A673 (cell line): ENCODE results near the gene SLC35F1. TPM values are rescaled to one million over a fixed set of nuclear protein-coding genes. Genes with fewer than 3 reads are reported as not detected.

Experiments used
- BruUV-seq: library from RNA; stranded (reverse); fragments of 400-500 nt; replicated peaks from 2 replicates; lab custom pipeline; 2021; lab: Mats Ljungman, UMichigan
- CTCF ChIA-PET: fragments of 300-600 bp; sonication (Branson Sonifier 250); formaldehyde crosslinking; loops from one replicate; lab custom pipeline; 2022; ENCODE audit warnings: antibody characterized with exemption; lab: Charles Lee
- POLR2A ChIA-PET: fragments of 300-600 bp; sonication (Branson Sonifier 250); formaldehyde crosslinking; loops from one replicate; lab custom pipeline; 2022; ENCODE audit warnings: antibody characterized with exemption; ENCODE audit not compliant: low non-redundant PET; lab: Charles Lee
- DNase-seq: peaks from one replicate; pipeline ENCODE4 v3.0.0-alpha.2; 2015; ENCODE audit warnings: low spot score
- H3K27ac ChIP-seq: fragments of 200-600 bp; sonication (generic); 2 replicates; pipeline ENCODE4 v1.5.1; 2016; ENCODE audit warnings: mixed run types, low read depth, mild to moderate bottlenecking, mixed read lengths, antibody characterized with exemption, low read length; ENCODE audit not compliant: poor library complexity, severe bottlenecking
- H3K27me3 ChIP-seq: fragments of 200-600 bp; sonication (generic); replicated peaks from 2 replicates; pipeline ENCODE4 v1.6.1; 2017; ENCODE audit warnings: mixed run types, low read depth, mild to moderate bottlenecking, mixed read lengths, antibody characterized with exemption, low read length; ENCODE audit not compliant: insufficient read depth, poor library complexity
- H3K36me3 ChIP-seq: fragments of 200-600 bp; sonication (generic); 2 replicates; pipeline ENCODE4 v1.6.1; 2016; ENCODE audit warnings: mixed run types, mild to moderate bottlenecking, mixed read lengths, antibody characterized with exemption, low read length; ENCODE audit not compliant: insufficient read depth, poor library complexity, severe bottlenecking
- H3K4me1 ChIP-seq: fragments of 200-600 bp; sonication (generic); 2 replicates; pipeline ENCODE4 v1.6.1; 2017; ENCODE audit warnings: mixed run types, mild to moderate bottlenecking, mixed read lengths, antibody characterized with exemption, low read length; ENCODE audit not compliant: insufficient read depth, poor library complexity, severe bottlenecking
- H3K4me3 ChIP-seq: fragments of 200-600 bp; sonication (generic); 2 replicates; pipeline ENCODE4 v1.5.1; 2016; ENCODE audit warnings: low read depth, mixed run types, mild to moderate bottlenecking, mixed read lengths, low read length; ENCODE audit not compliant: poor library complexity, severe bottlenecking
- H3K9me3 ChIP-seq: fragments of 200-600 bp; sonication (generic); 2 replicates; pipeline ENCODE4 v1.6.1; 2016; ENCODE audit warnings: mixed run types, low read depth, mild to moderate bottlenecking, mixed read lengths, antibody characterized with exemption, low read length; ENCODE audit not compliant: poor library complexity, severe bottlenecking
- EZH2 ChIP-seq: fragments of 200-600 bp; sonication (generic); IDR thresholded peaks from 2 replicates; pipeline ENCODE4 v1.6.1; 2017; ENCODE audit warnings: borderline replicate concordance, low read depth, mild to moderate bottlenecking, mixed read lengths, antibody characterized with exemption, low read length; ENCODE audit not compliant: poor library complexity, severe bottlenecking
- intact Hi-C: fragments of 100-400 bp; cut with micrococcal nuclease; formaldehyde crosslinking; loops from one replicate; pipeline ENCODE4 v1.10.0; 2022; ENCODE audit not compliant: unreplicated experiment
- total RNA-seq: library from RNA; stranded (reverse); gene quantifications from 2 replicates; pipeline ENCODE4 v1.2.3, GENCODE V29; 2021
- TF ChIP-seq, protein P1 (sequence below): fragments of 300-800, 200-600 bp; sonication (generic); conservative IDR thresholded peaks from 2 replicates; pipeline ENCODE4 v1.5.1; 2017; ENCODE audit warnings: low read depth, mild to moderate bottlenecking, antibody characterized with exemption, low read length, moderate library complexity, mixed read lengths

SLC35F1 gene
- total RNA-seq, 1 experiment from 2014 or later = 5.3 TPM

DNA sequence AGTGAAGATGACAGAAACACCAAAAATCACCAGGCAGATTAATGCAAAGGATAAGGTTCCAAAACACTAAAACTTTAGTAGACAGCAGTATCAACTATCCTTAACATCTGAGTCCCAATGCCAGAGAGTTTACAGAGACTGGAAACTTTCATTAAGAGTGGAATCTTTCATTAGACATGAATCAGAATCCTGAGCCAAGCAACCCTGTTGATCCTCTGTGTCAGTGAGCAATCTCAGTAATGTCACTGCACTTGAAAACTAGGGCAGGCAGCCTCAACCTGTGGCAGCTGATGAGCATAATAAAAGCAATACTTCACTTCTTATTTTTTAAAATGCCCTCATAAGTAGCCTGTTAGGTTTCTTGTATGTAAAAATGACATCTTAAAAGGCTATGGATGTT, 388.3 kb downstream of the SLC35F1 start:
- Histone ChIP-seq H3K4me1 (no peaks in the 10 kb centered on the region), H3K4me3 (no peak overlapping the region), H3K27ac (no peak overlapping the region), H3K9me3 (no peaks in the 10 kb centered on the region), H3K27me3 (no peaks in the 10 kb centered on the region), H3K36me3 (no peaks in the 10 kb centered on the region)
- no TSS peak for BruUV-seq
- no peak for DNase-seq
- no peak for TF ChIP-seq EZH2
- TF ChIP-seq, protein P1, sequence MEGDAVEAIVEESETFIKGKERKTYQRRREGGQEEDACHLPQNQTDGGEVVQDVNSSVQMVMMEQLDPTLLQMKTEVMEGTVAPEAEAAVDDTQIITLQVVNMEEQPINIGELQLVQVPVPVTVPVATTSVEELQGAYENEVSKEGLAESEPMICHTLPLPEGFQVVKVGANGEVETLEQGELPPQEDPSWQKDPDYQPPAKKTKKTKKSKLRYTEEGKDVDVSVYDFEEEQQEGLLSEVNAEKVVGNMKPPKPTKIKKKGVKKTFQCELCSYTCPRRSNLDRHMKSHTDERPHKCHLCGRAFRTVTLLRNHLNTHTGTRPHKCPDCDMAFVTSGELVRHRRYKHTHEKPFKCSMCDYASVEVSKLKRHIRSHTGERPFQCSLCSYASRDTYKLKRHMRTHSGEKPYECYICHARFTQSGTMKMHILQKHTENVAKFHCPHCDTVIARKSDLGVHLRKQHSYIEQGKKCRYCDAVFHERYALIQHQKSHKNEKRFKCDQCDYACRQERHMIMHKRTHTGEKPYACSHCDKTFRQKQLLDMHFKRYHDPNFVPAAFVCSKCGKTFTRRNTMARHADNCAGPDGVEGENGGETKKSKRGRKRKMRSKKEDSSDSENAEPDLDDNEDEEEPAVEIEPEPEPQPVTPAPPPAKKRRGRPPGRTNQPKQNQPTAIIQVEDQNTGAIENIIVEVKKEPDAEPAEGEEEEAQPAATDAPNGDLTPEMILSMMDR = no peak
- ChIA-PET POLR2A (no interaction called here), CTCF (no interaction called here)
- intact Hi-C loops = no loop called here

DNA sequence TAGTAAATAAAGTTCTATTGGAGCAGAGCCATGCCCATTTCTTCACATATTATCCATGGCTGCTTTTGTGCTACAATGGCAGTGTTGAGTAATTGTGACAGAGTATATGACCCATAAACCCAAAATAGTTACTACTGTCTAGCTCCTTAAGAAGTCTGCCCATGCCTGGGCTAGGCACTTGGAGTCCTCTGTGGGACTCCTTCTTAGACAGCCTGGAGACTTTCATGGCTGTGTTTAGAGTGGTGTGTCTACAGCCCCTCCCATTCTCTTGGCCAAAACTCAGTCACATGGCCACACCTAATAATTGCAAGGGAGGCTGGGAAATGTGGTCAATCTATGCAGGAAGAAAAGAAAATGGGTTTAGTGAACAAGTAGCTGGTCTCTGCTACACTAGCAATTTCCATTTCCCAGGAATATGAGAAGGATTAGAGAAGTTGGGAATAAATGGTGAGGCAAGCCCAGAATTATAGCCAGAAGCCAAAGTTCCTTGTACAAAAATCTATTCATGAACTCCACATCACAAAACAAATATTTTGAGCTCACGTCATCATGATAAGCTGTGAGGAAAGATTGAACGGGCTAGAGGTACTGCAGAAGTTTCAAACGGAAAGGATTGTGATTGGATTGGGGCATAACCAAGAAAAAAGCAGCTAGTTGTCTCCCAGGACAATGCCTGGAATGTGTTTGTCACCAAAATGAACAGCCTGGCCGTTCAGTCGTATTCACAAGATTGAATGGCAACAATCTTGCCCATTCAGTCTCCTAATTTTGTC, 389.3 kb downstream of the SLC35F1 start:
- no peaks in the 10 kb centered on the region for H3K4me1 ChIP-seq
- DNase-seq = no peak
- CTCF ChIA-PET = no interaction called here

DNA sequence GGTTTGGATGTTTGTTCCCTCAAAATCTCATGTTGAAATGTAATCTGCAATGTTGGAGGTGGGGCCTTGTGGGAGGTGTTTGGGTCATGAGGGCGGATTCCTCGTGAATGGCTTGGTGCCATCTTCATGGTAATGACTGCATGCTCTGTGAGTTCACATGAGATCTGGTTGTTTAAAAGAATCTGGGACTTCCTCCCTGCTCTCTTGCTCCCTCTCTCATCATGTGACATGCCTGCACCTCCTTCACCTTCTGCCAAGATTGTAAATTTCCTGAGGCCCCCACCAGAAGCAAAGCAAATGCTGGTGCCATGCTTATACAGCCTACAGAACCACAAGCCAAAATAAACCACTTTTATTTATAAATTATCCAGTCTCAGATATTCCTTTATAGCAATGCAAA, 390.8 kb downstream of the SLC35F1 start:
- no peak for TF ChIP-seq EZH2
- TF ChIP-seq, protein P1 = no peak
- DNase-seq = peak; percentile 24
- CTCF ChIA-PET = no interaction called here

More for the DNA sequence above, 389.3 kb downstream of the SLC35F1 start:
- H3K27me3 ChIP-seq = no peaks in the 10 kb centered on the region
- no peak for TF ChIP-seq EZH2
- TF ChIP-seq, protein P1 = no peak
- POLR2A ChIA-PET = no interaction called here
- no peaks in the 10 kb centered on the region for H3K36me3 ChIP-seq
- no TSS peak for BruUV-seq
- no peaks in the 10 kb centered on the region for H3K9me3 ChIP-seq
- H3K27ac ChIP-seq = no peak overlapping the region
- intact Hi-C loops = no loop called here
- no peak overlapping the region for H3K4me3 ChIP-seq

More for the DNA sequence above, 390.8 kb downstream of the SLC35F1 start:
- Histone ChIP-seq H3K36me3 (no peaks in the 10 kb centered on the region), H3K4me1 (no peaks in the 10 kb centered on the region), H3K4me3 (no peak overlapping the region), H3K27ac (no peak overlapping the region), H3K9me3 (no peaks in the 10 kb centered on the region), H3K27me3 (no peaks in the 10 kb centered on the region)
- POLR2A ChIA-PET = no interaction called here
- BruUV-seq = no TSS peak
- intact Hi-C loops = no loop called here
